Karpas-422 (cell line): ENCODE measurements around the gene BPNT1. TPM values are rescaled to one million over a fixed set of nuclear protein-coding genes. Genes with fewer than 3 reads are reported as not detected.
A peak's percentile ranks its signal among the peaks of the same experiment; 100 is the strongest.
"Not testable (repeated sequence)": the region's sequence is repeated elsewhere in the genome, so short reads cannot be mapped to it uniquely, and the experiment has no call there.

Experiments
- DNase-seq: peaks from one replicate; pipeline ENCODE4 v3.0.0-alpha.2; 2015
- H2AFZ ChIP-seq: fragments of 200-600 bp; sonication (generic); 2 replicates; pipeline ENCODE4 v1.6.1; 2014; ENCODE audit warnings: antibody characterized with exemption, low read length, mixed read lengths
- H3K27ac ChIP-seq: fragments of 200-600 bp; sonication (generic); 2 replicates; pipeline ENCODE4 v1.5.1; 2014; ENCODE audit warnings: mild to moderate bottlenecking, low read length, moderate library complexity
- H3K27me3 ChIP-seq: fragments of 200-600 bp; sonication (generic); 2 replicates; pipeline ENCODE4 v1.6.1; 2014; ENCODE audit warnings: low read length, mixed read lengths
- H3K36me3 ChIP-seq: fragments of 200-600 bp; sonication (generic); 2 replicates; pipeline ENCODE4 v1.6.1; 2014; ENCODE audit warnings: low read length, mixed read lengths; ENCODE audit not compliant: insufficient read depth
- H3K4me1 ChIP-seq: fragments of 200-600 bp; sonication (generic); 2 replicates; pipeline ENCODE4 v1.6.1; 2014; ENCODE audit warnings: mild to moderate bottlenecking, low read length, mixed read lengths
- H3K4me2 ChIP-seq: fragments of 200-600 bp; sonication (generic); 2 replicates; pipeline ENCODE4 v1.6.1; 2014; ENCODE audit warnings: low read length, low read depth, mild to moderate bottlenecking; ENCODE audit not compliant: poor library complexity, severe bottlenecking
- H3K4me3 ChIP-seq: fragments of 200-600 bp; sonication (generic); 2 replicates; pipeline ENCODE4 v1.5.1; 2014; ENCODE audit warnings: mild to moderate bottlenecking, antibody characterized with exemption, low read length, mixed read lengths
- H3K79me2 ChIP-seq: fragments of 200-600 bp; sonication (generic); 2 replicates; pipeline ENCODE4 v1.6.1; 2014; ENCODE audit warnings: mild to moderate bottlenecking, low read length, mixed read lengths
- H3K9ac ChIP-seq: fragments of 200-600 bp; sonication (generic); 2 replicates; pipeline ENCODE4 v1.6.0; 2014; ENCODE audit warnings: low read length
- H3K9me2 ChIP-seq: fragments of 200-600 bp; sonication (generic), shearing (Covaris generic); replicated peaks from 2 replicates; pipeline ENCODE4 v1.6.0; 2014; ENCODE audit warnings: mild to moderate bottlenecking, low read length, moderate library complexity; ENCODE audit not compliant: insufficient read depth
- H3K9me3 ChIP-seq: fragments of 300-700, 200-600 bp; sonication (generic); 2 replicates; pipeline ENCODE4 v1.6.1; 2014; ENCODE audit warnings: low read length, mixed read lengths
- H4K20me1 ChIP-seq: fragments of 200-600 bp; sonication (generic); 2 replicates; pipeline ENCODE4 v1.6.1; 2014; ENCODE audit warnings: mild to moderate bottlenecking, antibody characterized with exemption, low read length, low read depth; ENCODE audit not compliant: insufficient read depth
- total RNA-seq: library from RNA; depleted of rRNA; stranded (reverse); fragments of >200 nt; shearing (Covaris generic); gene quantifications from 2 replicates; pipeline ENCODE4 v1.2.3, GENCODE V29; 2014; ENCODE audit warnings: low replicate concordance

The BPNT1 gene
- total RNA-seq, 1 experiment from 2014 or later = 69.1 TPM

DNA sequence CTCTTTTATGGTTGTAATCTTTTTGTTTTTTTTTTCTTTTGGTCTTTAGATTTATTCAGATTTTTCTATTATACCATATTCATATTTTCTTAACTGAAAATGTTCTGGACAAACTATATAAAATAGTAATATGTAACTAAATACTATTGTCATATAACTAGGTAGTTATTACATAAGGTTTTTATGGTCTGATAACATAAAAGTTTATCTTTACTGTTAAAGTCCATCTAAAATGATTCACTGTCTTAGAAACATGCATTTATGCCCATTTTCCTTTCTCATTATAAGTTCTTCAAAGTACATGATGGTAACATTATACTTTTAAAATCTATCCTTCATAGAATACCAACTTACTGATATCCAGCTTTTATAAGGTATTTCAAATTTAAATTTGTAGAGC is 33.5 kb upstream of the BPNT1 start:
- Histone ChIP-seq H3K4me2 (no peak overlapping the region), H3K27me3 (no peaks in the 10 kb centered on the region), H3K9ac (no peak overlapping the region)

GRCh38 chr1:220121791-220122530 is 32.4 kb upstream of the BPNT1 start:
- H4K20me1 ChIP-seq = no peaks in the 10 kb centered on the region
- H3K27me3 ChIP-seq = no peaks in the 10 kb centered on the region
- no peaks in the 10 kb centered on the region for H3K9me3 ChIP-seq
- H3K4me2 ChIP-seq = no peak overlapping the region
- H3K36me3 ChIP-seq = peaks cover 27% of the 10 kb centered on the region; the same call in 1 of the 2 replicates
- no peak overlapping the region for H3K4me3 ChIP-seq
- DNase-seq = no peak
- no peak overlapping the region for H2AFZ ChIP-seq
- no peaks in the 10 kb centered on the region for H3K9me2 ChIP-seq
- peaks cover 63% of the 10 kb centered on the region for H3K79me2 ChIP-seq
- no peak overlapping the region for H3K27ac ChIP-seq
- H3K9ac ChIP-seq = no peak overlapping the region
- no peaks in the 10 kb centered on the region for H3K4me1 ChIP-seq

More for the DNA sequence above, 33.5 kb upstream of the BPNT1 start:
- peaks cover 27% of the 10 kb centered on the region; the same call in 1 of the 2 replicates for H3K36me3 ChIP-seq
- H3K4me1 ChIP-seq = no peaks in the 10 kb centered on the region
- H4K20me1 ChIP-seq = no peaks in the 10 kb centered on the region
- no peak overlapping the region for H3K4me3 ChIP-seq
- no peaks in the 10 kb centered on the region for H3K9me2 ChIP-seq
- H2AFZ ChIP-seq = no peak overlapping the region
- no peaks in the 10 kb centered on the region for H3K9me3 ChIP-seq
- no peak overlapping the region for H3K27ac ChIP-seq
- no peak for DNase-seq
- peaks cover 66% of the 10 kb centered on the region for H3K79me2 ChIP-seq

GRCh38 chr1:220119043-220119512 is 29.5 kb upstream of the BPNT1 start:
- peaks cover 40% of the 10 kb centered on the region for H3K36me3 ChIP-seq

DNA sequence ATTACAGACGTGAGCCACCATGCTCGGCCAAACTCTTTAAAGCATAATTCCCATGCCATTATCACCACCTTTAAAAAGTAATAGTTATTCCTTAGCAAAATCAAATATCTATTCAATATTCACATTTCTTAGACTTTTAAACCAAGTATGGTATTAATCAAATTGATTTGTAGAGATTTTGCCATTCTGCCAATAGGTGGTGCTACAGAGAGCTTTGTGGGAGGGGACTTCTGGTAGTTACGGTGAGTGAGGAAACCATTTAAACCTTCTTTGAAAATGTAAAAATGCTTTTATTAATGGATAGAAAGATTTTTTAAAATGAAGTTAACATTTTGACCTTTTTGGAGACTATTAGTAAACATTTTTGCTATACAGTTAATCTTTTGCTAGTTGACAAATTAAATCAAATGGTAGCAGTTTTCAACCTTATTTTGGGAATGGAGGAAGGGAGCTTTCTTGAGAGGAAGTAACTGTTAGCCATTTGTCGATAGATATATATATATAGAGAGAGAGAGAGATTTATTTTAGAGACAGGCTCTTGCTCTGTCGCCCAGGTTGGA is 23.6 kb upstream of the BPNT1 start:
- DNase-seq = peak; percentile 83
- Histone ChIP-seq H3K4me2 (no peak overlapping the region), H3K9me3 (no peaks in the 10 kb centered on the region)

More at GRCh38 chr1:220119043-220119512, 29.5 kb upstream of the BPNT1 start:
- Histone ChIP-seq H3K4me3 (no peak overlapping the region), H3K9me3 (no peaks in the 10 kb centered on the region), H3K9ac (no peak overlapping the region), H4K20me1 (no peaks in the 10 kb centered on the region), H3K9me2 (no peaks in the 10 kb centered on the region), H3K27me3 (no peaks in the 10 kb centered on the region), H3K27ac (no peak overlapping the region), H2AFZ (no peak overlapping the region), H3K4me2 (no peak overlapping the region), H3K4me1 (no peaks in the 10 kb centered on the region), H3K79me2 (peaks cover 68% of the 10 kb centered on the region)
- no peak for DNase-seq

GRCh38 chr1:220112600-220112999 is 23.0 kb upstream of the BPNT1 start:
- not testable (repeated sequence) for H3K9me3 ChIP-seq, DNase-seq, H3K9me2 ChIP-seq, H3K27ac ChIP-seq, H3K9ac ChIP-seq, H4K20me1 ChIP-seq, H3K4me3 ChIP-seq, H3K4me2 ChIP-seq, H3K4me1 ChIP-seq, H3K27me3 ChIP-seq, H2AFZ ChIP-seq
- peaks cover 31% of the 10 kb centered on the region for H3K79me2 ChIP-seq
- H3K36me3 ChIP-seq = peaks cover 56% of the 10 kb centered on the region

More for the DNA sequence above, 23.6 kb upstream of the BPNT1 start:
- no peaks in the 10 kb centered on the region for H3K4me1 ChIP-seq
- H3K27me3 ChIP-seq = no peaks in the 10 kb centered on the region
- H3K36me3 ChIP-seq = peaks cover 59% of the 10 kb centered on the region
- no peak overlapping the region for H2AFZ ChIP-seq
- H3K79me2 ChIP-seq = peaks cover 35% of the 10 kb centered on the region
- H3K9ac ChIP-seq = no peak overlapping the region
- H3K4me3 ChIP-seq = no peak overlapping the region
- no peaks in the 10 kb centered on the region for H4K20me1 ChIP-seq
- H3K27ac ChIP-seq = no peak overlapping the region
- no peaks in the 10 kb centered on the region for H3K9me2 ChIP-seq

DNA sequence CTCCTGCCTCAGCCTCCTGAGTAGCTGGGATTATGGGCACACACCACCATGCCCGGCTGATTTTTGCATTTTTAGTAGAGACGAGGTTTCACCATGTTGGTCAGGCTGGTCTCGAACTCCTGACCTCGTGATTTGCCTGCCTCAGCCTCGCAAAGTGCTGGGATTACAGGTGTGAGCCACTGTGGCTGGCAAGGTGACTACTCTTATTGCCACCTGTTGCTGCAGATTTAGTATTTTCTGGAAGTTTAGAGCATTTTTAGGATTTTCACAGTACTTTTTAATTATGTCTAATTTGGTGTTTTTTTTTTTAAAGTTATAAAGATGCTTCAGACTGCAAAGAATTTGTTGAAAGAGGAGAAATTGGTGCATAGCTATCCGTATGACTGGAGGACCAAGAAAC is 20.9 kb upstream of the BPNT1 start:
- H3K9ac ChIP-seq, H3K27ac ChIP-seq, H3K4me2 ChIP-seq, DNase-seq, H3K9me2 ChIP-seq, H3K4me3 ChIP-seq, H3K4me1 ChIP-seq, H3K27me3 ChIP-seq, H3K9me3 ChIP-seq, H2AFZ ChIP-seq, H4K20me1 ChIP-seq: not testable (repeated sequence)
- peaks cover 20% of the 10 kb centered on the region for H3K79me2 ChIP-seq
- peaks cover 62% of the 10 kb centered on the region for H3K36me3 ChIP-seq

DNA sequence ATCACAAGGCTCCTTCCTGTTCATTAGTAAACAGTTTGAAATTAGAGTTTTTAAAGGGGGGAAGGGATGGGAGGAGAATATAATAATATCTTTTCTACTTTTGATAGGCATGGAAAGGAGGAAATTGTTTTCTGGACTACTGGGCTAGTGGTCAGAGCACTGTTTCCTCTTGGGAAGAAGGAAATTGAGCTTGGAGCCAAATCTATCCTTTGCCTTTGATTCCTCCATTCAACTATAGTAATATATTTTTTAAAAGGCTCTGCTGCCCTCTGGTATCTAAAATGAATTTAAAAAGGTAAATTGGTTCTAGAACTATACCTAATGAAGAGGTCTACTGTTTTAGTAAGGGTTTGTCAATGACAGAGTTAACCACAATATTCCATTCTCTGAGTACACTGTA is 10.2 kb upstream of the BPNT1 start:
- Histone ChIP-seq H3K79me2 (peaks cover 48% of the 10 kb centered on the region), H3K27me3 (no peaks in the 10 kb centered on the region), H3K4me1 (peaks cover 12% of the 10 kb centered on the region), H4K20me1 (no peaks in the 10 kb centered on the region), H3K4me2 (no peak overlapping the region), H3K9ac (no peak overlapping the region), H3K9me2 (no peaks in the 10 kb centered on the region), H3K36me3 (peaks cover 57% of the 10 kb centered on the region; the same call in 1 of the 2 replicates), H3K27ac (no peak overlapping the region), H3K9me3 (no peaks in the 10 kb centered on the region), H2AFZ (no peak overlapping the region), H3K4me3 (no peak overlapping the region)
- DNase-seq = no peak

- Histone ChIP-seq H2AFZ (peak within 1 kb of the TSS; percentile 92), H3K4me3 (peak within 1 kb of the TSS; percentile 95)
Observed at GRCh38 chr1:220094016-220094911, 4.7 kb upstream of the BPNT1 start, which contains the start of gene IARS2. TSS of gene IARS2 (plus strand) at chr1:220094132. CDS start at chr1:220094217, 85 bp downstream.

More at GRCh38 chr1:220094016-220094911, 4.7 kb upstream of the BPNT1 start, which contains the start of gene IARS2:
- peaks cover 32% of the 10 kb centered on the region for H3K4me1 ChIP-seq
- H4K20me1 ChIP-seq = no peaks in the 10 kb centered on the region
- H3K4me2 ChIP-seq = peak within 1 kb of the TSS; percentile 85
- no peaks in the 10 kb centered on the region for H3K9me2 ChIP-seq
- peak within 1 kb of the TSS; percentile 65 for H3K27ac ChIP-seq
- peaks cover 19% of the 10 kb centered on the region; the same call in 1 of the 2 replicates for H3K36me3 ChIP-seq
- peaks cover 45% of the 10 kb centered on the region for H3K79me2 ChIP-seq
- H3K9ac ChIP-seq = peak within 1 kb of the TSS; percentile 99
- peak; percentile 97 for DNase-seq
- H3K9me3 ChIP-seq = no peaks in the 10 kb centered on the region
- H3K27me3 ChIP-seq = no peaks in the 10 kb centered on the region
